ENCODE measurements around the gene MRPS25. TPM values are rescaled to one million over a fixed set of nuclear protein-coding genes. Genes with fewer than 3 reads are reported as not detected.
A peak's percentile ranks its signal among the peaks of the same experiment; 100 is the strongest.

Gene MRPS25
- total RNA-seq, 1 experiment from 2014 or later: 53.2 TPM

DNA sequence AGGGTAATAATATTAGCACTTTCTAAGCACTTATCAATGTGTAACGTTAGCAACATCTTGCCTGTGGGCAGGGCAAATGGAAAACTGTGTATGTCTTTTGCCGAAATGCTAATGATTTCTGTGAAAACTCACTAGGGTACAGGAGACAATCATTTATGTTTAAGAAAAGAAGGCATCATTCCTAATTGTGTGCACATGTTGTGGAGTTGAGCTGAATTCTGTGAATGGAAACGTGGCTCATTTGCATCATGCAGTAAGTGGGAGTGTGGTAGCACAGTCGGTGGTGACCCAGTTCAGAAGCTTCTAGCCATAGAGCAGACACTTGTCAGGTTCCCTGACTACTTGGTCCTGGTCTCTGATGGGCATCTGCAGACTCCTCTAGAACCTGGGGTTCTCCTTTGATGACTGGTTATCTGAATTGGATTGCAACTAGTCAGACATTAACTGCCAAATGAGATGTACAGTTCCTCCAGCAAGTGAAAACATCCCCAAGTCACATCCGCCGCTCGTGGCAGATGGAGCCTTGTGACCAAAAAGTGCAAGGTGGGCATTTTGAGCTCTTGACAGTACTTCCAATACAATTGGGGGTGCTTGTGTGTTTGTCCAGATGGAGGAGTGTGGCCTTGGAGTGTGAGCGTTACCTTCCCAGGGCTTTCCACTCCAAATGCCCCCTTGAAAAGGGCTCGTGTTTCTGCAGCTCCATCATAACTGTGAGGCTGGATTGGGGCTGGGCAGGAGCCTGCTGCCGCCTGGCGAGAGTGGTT lies 21.5 kb downstream of the MRPS25 start:
- no peak overlapping the region for H2BK5ac ChIP-seq (ENCODE audit: insufficient read length, low read length)
- H3K4me2 ChIP-seq (ENCODE audit: insufficient read depth, insufficient read length, low read length): no peak overlapping the region
- H2BK12ac ChIP-seq (ENCODE audit: insufficient read length, low read depth, low read length): no peak overlapping the region
- no peak overlapping the region for H2BK15ac ChIP-seq (ENCODE audit: low read depth, low read length)
- Mint-ChIP-seq H3K4me3 (no peak overlapping the region), H3K9me3 (no peaks in the 10 kb centered on the region), H3K4me1 (no peaks in the 10 kb centered on the region), H3K36me3 (ENCODE audit: insufficient read depth in 1 of 3, low read depth in 3 of 3) (peaks cover 39 to 94% (median 82%) of the 10 kb centered on the region in 3 experiments; a peak in 6 of 7 replicates), H3K27me3 (ENCODE audit: low read depth) (no peaks in the 10 kb centered on the region), H3K27ac (peak overlapping the region in 2 of 3 experiments; percentile 55 to 80; a peak in 2 of 7 replicates)
- H4K20me1 ChIP-seq (ENCODE audit: control insufficient read depth, insufficient read depth, insufficient read length): no peaks in the 10 kb centered on the region
- no peak overlapping the region for H3T11ph ChIP-seq (ENCODE audit: low read length)
- no peak overlapping the region for H3K14ac ChIP-seq (ENCODE audit: insufficient read depth, low read length)
- no peak overlapping the region for H3K56ac ChIP-seq (ENCODE audit: insufficient read length, low read depth, low read length)
- TF ChIP-seq, protein P1, sequence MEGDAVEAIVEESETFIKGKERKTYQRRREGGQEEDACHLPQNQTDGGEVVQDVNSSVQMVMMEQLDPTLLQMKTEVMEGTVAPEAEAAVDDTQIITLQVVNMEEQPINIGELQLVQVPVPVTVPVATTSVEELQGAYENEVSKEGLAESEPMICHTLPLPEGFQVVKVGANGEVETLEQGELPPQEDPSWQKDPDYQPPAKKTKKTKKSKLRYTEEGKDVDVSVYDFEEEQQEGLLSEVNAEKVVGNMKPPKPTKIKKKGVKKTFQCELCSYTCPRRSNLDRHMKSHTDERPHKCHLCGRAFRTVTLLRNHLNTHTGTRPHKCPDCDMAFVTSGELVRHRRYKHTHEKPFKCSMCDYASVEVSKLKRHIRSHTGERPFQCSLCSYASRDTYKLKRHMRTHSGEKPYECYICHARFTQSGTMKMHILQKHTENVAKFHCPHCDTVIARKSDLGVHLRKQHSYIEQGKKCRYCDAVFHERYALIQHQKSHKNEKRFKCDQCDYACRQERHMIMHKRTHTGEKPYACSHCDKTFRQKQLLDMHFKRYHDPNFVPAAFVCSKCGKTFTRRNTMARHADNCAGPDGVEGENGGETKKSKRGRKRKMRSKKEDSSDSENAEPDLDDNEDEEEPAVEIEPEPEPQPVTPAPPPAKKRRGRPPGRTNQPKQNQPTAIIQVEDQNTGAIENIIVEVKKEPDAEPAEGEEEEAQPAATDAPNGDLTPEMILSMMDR (conservative IDR thresholded peaks at IDR 0.05): no peak
- H3K23ac ChIP-seq (ENCODE audit: insufficient read length, low read depth, low read length): no peak overlapping the region
- no peak overlapping the region for H2AK5ac ChIP-seq (ENCODE audit: insufficient read length, low read length)
- no peaks in the 10 kb centered on the region for H3K79me1 ChIP-seq (ENCODE audit: insufficient read depth, low read depth, low read length, poor library complexity, severe bottlenecking)
- H4K5ac ChIP-seq (ENCODE audit: insufficient read length, low read depth, low read length): no peak overlapping the region
- no peaks in the 10 kb centered on the region for H3K79me2 ChIP-seq (ENCODE audit: insufficient read depth, low read length)
- no peak overlapping the region for H3K18ac ChIP-seq (ENCODE audit: insufficient read length, low read depth, low read length)
- no peak overlapping the region for H3K4ac ChIP-seq (ENCODE audit: low read depth, low read length)
- no CpG with 5 or more reads among the region's 11 CpGs for WGBS (ENCODE audit: extremely low coverage, insufficient read length, low lambda C conversion rate)
- no peak overlapping the region for H3K27ac ChIP-seq (ENCODE audit: insufficient read length, low read depth, low read length)
- H4K8ac ChIP-seq (replicated peaks; ENCODE audit: insufficient read length, low read depth, low read length): no peak overlapping the region
- no peaks in the 10 kb centered on the region for H3K23me2 ChIP-seq (ENCODE audit: insufficient read length, low read depth, low read length, poor library complexity, severe bottlenecking)
- H4K91ac ChIP-seq (ENCODE audit: insufficient read length, low read depth, low read length): no peak overlapping the region
- DNase-seq: no peak
- no peak overlapping the region for H2AFZ ChIP-seq (ENCODE audit: low read length)
- no peak overlapping the region for H2BK20ac ChIP-seq (ENCODE audit: low read depth, low read length, poor library complexity, severe bottlenecking)
- no peaks in the 10 kb centered on the region for H3K27me3 ChIP-seq (ENCODE audit: insufficient read depth, low read length)
- no peaks in the 10 kb centered on the region for H3K9me3 ChIP-seq (ENCODE audit: control insufficient read depth, low read depth, low read length)
- H3K9ac ChIP-seq (ENCODE audit: extremely low read depth, insufficient read length, low read length): no peak overlapping the region
- no peaks in the 10 kb centered on the region for H3K4me1 ChIP-seq (ENCODE audit: insufficient read depth, low read length)
- H2BK120ac ChIP-seq (ENCODE audit: low read depth, low read length, poor library complexity, severe bottlenecking): no peak overlapping the region

Data from H9 (cell line).